ENCODE data around the gene MBNL3. TPM values are rescaled to one million over a fixed set of nuclear protein-coding genes. Genes with fewer than 3 reads are reported as not detected.
A peak's percentile ranks its signal among the peaks of the same experiment; 100 is the strongest.

MBNL3 gene, protein sequence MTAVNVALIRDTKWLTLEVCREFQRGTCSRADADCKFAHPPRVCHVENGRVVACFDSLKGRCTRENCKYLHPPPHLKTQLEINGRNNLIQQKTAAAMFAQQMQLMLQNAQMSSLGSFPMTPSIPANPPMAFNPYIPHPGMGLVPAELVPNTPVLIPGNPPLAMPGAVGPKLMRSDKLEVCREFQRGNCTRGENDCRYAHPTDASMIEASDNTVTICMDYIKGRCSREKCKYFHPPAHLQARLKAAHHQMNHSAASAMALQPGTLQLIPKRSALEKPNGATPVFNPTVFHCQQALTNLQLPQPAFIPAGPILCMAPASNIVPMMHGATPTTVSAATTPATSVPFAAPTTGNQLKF
- total RNA-seq (2014; rRNA removed; shearing (Covaris generic); ENCODE audit: low replicate concordance), result 0.06 and 1.0 TPM in 2 replicates

DNA sequence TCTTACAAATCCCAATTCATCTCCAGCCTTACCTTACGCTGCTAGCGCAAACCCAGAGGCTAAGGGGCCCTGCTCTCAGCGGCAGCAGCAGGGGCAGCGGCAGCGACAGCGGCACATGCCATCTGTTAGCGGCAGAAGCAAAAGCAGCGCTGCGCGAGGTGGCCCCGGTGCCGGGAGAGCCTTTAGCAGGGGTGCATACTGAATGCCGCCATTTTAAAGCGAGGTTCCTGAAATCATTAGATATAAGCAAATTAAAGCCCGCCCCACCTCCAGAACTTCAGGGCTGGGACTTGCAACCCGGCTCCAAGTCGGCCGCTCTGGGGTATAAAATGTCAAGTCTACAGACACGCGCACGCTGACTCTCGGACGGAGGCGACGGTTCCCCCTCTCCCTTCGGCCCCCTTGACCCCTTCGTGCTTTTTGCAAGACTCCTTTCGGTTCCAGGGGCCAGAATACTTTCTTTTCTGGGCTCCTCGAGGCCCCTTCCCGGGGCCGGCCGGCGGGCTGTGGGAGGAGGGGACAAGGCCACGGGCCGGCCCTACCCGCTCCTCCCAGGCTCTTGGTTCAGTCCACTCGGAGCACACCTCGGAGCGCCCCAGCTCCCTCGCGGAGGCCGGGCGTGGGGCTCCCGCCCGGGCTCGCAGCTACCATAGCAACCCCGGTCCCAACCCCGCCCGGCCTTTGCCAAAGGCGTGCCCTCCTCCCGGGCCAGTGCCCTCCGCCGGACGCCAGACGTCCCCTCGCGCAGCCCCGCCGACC is at the start of gene MBNL3:
Gene MBNL3, minus strand, starts transcription at position 220 of the 759 bp plus-strand sequence. CDS start 49,427 bp downstream, outside the sequence.
- in situ Hi-C loops (cut with HindIII; ENCODE audit: low pct_unique_long_range_greater_than_20kb, low sequenced_read_pairs), result no loop called here
- DNase-seq (ENCODE audit: low read depth), result peak; percentile 55

DNA sequence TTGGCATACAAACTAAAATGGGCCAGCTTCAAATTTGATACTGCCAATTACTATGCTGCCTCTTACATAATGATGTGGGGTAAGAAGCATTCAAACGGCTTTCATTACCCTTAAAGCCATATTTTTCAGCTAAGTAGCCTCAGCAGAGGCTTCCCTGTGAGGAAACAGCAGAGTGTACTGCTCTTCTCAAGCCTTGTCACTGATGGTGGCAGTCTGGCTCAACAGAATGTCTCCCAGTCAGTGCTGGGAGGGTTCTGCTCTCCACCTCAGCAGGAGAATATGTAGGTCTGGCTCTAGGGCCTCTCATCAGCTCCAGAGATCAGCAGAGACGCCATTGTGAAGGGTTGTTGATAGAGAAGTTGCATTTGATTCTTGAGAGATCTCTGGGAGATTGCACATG is 44.6 kb upstream of the MBNL3 start:
- DNase-seq (ENCODE audit: low read depth), result no peak
- in situ Hi-C loops (cut with HindIII; ENCODE audit: low pct_unique_long_range_greater_than_20kb, low sequenced_read_pairs), result no loop called here

DNA sequence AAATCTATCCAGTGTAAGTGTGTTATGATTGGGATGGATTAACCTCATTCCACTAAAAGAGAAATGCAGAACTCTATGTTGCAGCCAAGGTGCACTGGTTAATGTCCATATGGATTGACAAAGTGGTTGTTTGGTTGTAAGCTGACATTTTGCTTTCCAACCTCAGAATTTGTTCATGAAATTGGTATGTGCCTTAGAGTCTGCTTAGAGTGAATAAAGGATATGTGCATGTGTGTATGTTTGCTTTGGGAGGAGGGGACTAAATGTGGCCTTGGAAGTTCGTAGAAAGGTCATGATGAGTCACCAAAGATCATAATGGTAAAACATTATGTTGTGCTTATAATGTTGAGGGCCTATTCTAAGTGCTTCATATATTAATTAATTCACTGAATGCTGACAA is 44.1 kb upstream of the MBNL3 start:
- in situ Hi-C loops (cut with HindIII; ENCODE audit: low pct_unique_long_range_greater_than_20kb, low sequenced_read_pairs), result no loop called here
- no peak for DNase-seq (ENCODE audit: low read depth)

DNA sequence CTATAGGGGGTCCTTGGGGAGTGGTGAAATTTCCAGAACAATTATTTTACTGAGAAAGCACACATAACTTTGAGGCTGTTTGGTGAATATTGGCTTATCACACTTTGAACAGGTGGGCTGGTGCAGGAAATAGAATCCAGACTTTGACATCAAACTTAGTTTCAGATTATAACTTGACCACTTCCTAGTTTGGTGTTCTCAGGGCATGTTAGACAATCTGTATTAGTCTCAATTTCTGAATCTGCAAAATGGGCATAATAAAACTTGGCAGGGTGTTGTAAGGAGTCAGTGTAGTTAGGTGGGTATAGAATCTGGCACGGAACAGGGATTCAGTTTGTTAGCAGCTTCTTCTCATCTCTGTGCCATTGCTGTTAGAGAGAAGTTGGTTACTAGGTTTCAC is 43.3 kb upstream of the MBNL3 start:
- in situ Hi-C loops (cut with HindIII; ENCODE audit: low pct_unique_long_range_greater_than_20kb, low sequenced_read_pairs), result no loop called here

DNA sequence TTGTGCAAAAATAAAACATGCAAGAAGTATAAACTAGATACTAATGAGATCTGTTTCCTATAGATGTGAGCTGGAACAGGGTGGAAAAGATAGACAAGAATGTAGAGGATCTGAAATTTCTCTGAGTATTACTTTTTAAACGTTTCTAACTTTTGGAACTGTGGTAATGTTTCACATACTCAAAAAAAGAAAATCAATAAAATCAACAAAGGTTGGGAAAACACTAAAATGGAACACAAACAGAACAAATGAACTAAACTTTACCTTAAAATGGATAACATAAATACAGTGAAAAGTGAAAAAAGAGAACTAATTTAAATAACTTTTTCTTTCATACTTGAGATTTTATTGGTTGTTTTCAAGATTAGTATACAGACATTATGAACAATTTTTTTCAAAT is 32.0 kb upstream of the MBNL3 start:
- no peak for DNase-seq (ENCODE audit: low read depth)
- in situ Hi-C loops (cut with HindIII; ENCODE audit: low pct_unique_long_range_greater_than_20kb, low sequenced_read_pairs), result no loop called here

More for the DNA sequence above, 43.3 kb upstream of the MBNL3 start:
- no peak for DNase-seq (ENCODE audit: low read depth)

DNA sequence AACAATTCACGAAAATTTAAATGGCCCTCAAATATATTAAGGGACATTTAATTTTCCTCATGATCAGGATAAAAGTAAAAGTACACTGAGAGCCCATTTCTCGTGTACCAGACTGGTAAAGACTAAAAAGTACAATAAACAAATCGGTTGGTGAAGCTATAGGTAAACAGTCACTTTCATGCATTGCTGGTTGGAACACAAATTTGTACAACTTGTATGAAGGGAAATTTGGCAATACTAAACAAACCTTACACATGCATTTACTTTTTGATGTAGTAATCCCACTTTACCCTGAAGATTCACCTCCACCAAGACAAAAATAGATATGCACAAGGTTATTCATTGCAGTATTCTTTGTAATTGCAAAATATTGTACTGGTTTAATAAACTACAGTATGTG is 31.4 kb upstream of the MBNL3 start:
- in situ Hi-C loops (cut with HindIII; ENCODE audit: low pct_unique_long_range_greater_than_20kb, low sequenced_read_pairs), result no loop called here
- DNase-seq (ENCODE audit: low read depth), result no peak

DNA sequence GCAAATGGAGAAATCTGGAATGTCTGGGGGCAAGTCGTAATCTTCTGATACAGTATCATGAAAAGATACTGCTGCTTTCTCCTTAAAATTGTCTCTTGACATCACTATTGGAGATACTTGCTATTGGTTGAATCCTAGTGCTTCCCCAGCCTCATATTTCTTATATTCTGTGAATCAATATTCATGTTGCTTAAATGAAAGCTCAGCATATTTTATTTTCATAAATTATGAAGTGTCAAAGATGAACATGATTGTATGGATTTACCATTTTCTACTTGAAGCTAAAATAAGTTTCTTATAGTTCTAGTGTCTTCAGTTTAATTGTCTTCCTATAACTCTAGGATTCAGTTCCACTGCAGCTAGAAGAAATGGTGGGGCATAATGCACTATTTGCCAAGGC is 29.6 kb upstream of the MBNL3 start:
- in situ Hi-C loops (cut with HindIII; ENCODE audit: low pct_unique_long_range_greater_than_20kb, low sequenced_read_pairs), result no loop called here
- DNase-seq (ENCODE audit: low read depth), result no peak

DNA sequence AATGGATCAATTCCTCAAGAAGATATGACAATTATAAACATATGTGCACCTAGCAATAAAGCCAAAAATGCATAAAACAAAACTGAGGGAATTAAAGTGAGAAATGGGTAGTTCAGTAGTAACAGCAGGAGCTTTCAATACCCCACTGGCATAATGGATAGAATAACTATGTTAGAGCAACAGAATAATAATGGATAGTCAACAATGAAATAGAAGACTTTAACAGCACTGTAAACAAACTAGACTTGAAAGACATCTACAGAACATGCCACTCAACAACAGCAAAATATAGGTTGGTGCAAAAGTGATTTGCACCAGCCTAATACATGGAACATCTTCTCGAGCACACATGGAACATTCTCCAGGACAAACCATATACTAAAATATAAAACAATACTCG is 20.0 kb upstream of the MBNL3 start:
- in situ Hi-C loops (cut with HindIII; ENCODE audit: low pct_unique_long_range_greater_than_20kb, low sequenced_read_pairs), result no loop called here

DNA sequence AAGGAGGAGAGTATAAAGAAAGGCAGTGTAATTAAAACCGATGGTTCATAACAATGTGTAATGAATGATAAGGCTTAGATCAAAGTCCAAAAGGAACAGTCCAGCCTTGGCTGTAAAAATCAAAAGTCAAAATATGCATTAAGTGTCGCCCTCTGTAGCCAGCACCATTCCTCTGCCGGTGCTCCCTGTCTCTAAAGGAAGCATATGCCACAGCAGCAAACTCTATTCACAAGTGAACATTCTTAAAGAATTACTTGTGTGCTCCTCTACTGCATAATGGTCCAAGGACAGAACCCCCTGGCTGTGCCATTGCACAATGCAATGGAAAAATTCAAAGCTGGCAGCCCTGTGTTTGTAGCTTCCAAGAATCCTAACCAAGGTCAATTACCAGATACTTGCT is 16.3 kb upstream of the MBNL3 start:
- no peak for DNase-seq (ENCODE audit: low read depth)

More for the DNA sequence above, 20.0 kb upstream of the MBNL3 start:
- no peak for DNase-seq (ENCODE audit: low read depth)

DNA sequence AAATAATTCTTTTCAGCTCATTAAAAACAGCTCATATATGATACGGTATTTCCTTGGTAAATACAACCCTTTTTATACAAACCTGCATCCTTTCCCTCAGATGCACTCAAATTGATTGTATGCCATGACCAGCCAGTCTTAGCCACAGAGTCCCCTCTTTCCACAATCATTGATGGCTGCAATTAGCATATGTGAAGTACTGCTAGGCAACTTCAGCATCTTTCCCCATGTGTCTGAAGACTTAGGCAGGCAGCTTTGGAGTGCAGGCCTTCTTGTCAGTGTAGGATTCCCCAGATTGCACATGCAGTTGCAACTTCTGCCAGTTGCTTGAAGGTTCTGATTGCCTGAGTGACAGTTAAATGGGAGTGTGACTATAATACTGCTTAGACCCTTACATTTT is 15.6 kb upstream of the MBNL3 start:
- in situ Hi-C loops (cut with HindIII; ENCODE audit: low pct_unique_long_range_greater_than_20kb, low sequenced_read_pairs), result no loop called here
- no peak for DNase-seq (ENCODE audit: low read depth)

More for the DNA sequence above, 16.3 kb upstream of the MBNL3 start:
- in situ Hi-C loops (cut with HindIII; ENCODE audit: low pct_unique_long_range_greater_than_20kb, low sequenced_read_pairs), result no loop called here

DNA sequence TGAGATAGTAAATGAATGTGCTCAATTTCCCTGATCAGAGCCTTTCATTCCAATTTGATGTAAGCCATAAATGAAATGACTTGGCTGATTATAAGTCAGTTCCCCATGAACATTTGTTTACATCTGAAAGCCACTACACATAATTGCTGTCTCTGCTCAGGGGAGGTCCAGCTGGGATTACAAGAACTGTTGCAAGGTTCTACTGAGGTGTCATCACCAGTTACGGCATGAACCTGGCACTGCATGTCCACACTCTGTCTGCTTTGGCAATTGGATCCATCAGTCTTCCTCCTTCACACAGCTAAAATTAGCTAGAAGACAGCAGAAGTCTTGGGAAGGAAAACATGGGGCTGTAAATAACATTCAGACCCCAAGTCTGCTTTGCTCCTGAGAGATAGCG is 12.8 kb upstream of the MBNL3 start:
- no peak for DNase-seq (ENCODE audit: low read depth)
- in situ Hi-C loops (cut with HindIII; ENCODE audit: low pct_unique_long_range_greater_than_20kb, low sequenced_read_pairs), result no loop called here

DNA sequence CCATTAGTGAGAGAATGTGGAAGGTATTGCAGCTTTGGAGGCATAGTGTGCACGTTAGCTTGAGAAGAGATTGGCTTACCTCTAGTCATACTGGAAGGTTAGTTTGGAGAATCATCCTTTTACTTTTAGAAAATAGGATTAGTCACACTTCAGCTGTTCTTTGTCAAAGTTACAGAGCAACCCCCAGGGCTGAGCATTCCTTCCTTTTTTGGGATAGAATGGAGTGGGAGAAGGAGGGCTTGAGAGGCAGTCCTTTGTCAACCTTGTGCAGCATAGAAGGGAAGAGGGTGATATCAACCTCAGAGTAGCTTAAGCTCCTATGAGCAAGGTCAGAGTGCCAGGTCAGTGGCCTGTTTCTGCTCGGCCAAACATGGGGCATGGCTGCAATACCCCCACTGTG is 8.6 kb upstream of the MBNL3 start:
- DNase-seq (ENCODE audit: low read depth), result no peak
- in situ Hi-C loops (cut with HindIII; ENCODE audit: low pct_unique_long_range_greater_than_20kb, low sequenced_read_pairs), result no loop called here

DNA sequence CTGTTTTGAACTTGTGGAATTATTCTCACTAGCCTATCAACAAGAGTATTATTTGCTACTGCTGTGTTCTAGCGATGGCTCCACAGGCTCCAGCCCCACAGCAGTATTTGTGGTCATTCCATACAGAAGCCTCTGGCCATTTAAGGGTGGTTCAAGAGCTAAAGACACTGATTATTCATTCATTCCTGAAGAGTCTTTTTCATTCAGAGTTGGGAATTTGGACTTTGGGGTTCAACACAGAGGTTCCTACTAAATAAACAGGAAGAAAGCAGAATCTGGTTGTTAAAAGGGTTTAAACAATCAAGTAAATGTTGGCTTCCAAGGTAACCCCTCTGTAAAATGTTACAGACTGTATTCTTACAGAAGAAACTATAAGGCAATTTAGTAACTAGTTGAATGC is 4.3 kb upstream of the MBNL3 start:
- in situ Hi-C loops (cut with HindIII; ENCODE audit: low pct_unique_long_range_greater_than_20kb, low sequenced_read_pairs), result no loop called here
- no peak for DNase-seq (ENCODE audit: low read depth)

DNA sequence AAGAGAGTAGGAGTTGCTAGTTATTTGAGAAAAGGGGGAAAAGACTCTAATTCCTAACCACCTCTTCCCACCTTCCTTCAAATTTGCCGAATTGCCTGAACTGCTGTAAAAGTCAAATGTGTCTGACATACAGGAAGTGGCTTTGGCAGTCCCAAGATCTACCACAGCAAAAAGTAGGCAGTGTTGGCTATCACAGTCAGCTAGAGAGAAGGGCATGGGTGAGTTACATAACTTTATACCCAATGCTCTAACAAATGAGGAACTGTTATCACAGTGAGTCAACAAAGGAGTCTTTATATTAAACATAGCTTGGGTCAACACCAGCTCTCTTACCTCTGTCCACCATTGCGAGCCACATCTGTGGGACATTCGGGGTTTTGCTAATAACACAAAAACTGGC is 2.4 kb upstream of the MBNL3 start:
- in situ Hi-C loops (cut with HindIII; ENCODE audit: low pct_unique_long_range_greater_than_20kb, low sequenced_read_pairs), result no loop called here
- DNase-seq (ENCODE audit: low read depth), result peak; percentile 23

DNA sequence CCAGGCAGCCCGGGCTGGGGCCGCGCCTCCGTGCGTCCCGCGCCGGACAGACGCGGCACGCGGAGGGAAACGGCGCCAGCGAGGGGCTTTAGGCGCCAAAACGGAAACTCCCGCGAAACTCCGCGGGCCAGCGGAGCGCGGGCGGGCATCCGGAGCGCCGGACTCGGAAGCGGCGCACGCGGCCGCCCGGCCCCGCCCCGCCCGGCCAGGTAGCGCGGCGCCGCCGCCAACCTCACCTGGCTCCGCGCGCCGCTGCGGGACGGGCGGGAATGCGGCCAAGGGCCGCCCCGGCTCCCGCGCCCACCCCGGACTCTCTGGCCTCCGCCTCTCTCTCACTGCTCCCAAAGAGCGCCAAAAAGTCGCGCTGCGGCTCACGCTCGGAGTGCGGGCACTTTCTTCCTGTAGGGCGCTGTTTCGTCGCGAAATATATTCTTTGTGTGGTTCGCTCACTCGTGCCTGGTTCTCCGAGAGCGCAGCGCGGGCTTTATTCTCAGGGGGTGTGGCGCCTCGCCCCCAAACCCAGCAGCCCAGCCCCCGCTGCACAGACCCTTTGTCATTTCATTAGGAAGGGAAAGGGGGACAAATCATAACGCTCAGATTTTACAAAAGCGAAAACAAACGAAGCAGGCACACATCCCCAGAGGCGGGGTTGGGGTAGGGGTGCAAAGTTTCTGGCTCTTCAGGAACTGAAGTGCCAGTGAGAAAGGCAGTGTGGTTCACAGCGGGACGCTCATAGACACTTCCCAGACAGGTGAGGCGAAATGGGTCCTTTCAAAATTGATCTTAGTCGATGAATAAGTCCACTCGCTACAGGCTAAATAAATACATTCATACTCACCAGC is 961 bp upstream of the MBNL3 start:
- in situ Hi-C loops (cut with HindIII; ENCODE audit: low pct_unique_long_range_greater_than_20kb, low sequenced_read_pairs), result no loop called here
- DNase-seq (ENCODE audit: low read depth), result peak; percentile 10

DNA sequence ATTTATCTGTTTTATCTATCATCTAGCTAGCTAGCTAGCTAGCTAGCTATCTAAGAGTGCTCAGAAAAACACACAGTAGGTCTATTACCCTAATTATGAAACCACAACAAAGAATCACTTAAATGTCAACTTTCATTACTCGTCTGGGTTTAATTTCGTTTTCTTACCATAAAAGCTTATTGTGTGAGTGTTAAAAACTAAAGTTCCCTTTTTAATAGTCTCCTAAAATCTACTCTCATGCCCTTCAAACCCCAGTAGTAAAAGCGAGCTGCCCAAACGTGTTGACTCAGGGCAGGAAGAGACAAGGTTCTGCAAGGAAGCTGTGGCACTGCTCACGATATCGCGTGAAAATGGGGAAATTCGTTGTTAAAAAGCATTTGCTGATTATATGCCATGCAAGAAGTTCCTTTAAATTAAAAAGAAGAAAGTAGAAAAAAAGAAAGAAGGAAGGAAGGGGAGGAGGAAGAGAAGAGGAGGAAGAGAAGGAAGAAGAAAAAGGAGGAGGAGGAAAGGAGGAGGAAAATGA is 595 bp downstream of the MBNL3 start:
- in situ Hi-C loops (cut with HindIII; ENCODE audit: low pct_unique_long_range_greater_than_20kb, low sequenced_read_pairs), result no loop called here

DNA sequence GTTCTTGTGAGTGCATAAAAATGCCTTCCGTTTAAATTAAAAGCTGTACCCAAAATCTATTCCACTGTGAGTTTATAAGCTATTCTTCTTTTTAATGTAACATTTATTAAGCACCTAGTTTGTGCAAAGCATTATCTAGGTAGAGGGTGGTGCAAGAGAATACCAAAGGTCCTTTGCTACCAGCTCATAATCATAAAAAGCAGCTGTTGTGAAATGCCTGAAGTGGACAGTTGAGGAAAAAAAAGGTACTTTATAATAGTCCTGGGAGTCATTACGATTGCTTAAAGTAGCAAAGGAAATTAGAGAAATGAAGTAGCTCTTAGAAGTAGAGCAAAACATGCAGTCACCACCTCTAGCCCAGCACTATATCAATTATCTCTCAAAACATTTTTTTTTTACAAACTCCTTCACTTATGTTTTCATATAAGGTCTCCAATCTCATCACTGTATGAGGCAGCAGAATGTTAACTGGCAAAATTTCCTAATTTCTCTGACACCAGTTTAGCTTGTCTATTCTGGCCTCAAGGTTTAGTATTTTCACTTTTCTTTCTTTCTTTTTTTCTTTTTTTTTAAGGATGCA is 2.1 kb downstream of the MBNL3 start:
- no peak for DNase-seq (ENCODE audit: low read depth)
- in situ Hi-C loops (cut with HindIII; ENCODE audit: low pct_unique_long_range_greater_than_20kb, low sequenced_read_pairs), result no loop called here

More for the DNA sequence above, 595 bp downstream of the MBNL3 start:
- DNase-seq (ENCODE audit: low read depth), result no peak

DNA sequence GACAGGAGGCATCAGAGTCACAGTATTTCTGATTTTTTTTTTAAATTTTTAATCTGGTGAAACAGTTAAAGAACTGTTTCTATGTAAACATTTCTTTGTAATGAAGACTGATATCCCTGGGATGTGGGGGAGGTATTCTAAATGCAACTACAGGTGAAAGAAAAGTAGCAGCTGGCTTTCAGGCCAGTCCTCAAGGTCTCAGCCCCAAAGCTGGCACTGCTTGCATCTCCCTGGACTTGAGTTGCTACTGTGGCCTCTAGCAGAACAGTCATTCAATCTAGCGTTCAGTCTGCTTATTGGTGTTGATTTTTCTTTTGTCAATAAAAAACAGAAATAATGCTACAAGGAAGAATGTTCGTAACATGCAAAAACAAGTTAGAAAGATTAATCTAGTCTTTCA is 4.9 kb downstream of the MBNL3 start:
- in situ Hi-C loops (cut with HindIII; ENCODE audit: low pct_unique_long_range_greater_than_20kb, low sequenced_read_pairs), result no loop called here
- DNase-seq (ENCODE audit: low read depth), result no peak
